Stimulated activated CD4-positive, alpha-beta T cell treated with anti-CD3 and anti-CD28 coated beads, Interleukin-2, amount 100 ng/mL, for 4 hours (primary cell): ENCODE measurements around the gene KLF2.
A peak's percentile ranks its signal among the peaks of the same experiment; 100 is the strongest.

Experiments
- DNase-seq: peaks from one replicate; pipeline ENCODE4 v3.0.0-alpha.2; 2020; ENCODE audit warnings: low read depth

KLF2 gene

GRCh38 chr19:16365300-16365996 is 40.8 kb downstream of the KLF2 start:
- no peak for DNase-seq

DNA sequence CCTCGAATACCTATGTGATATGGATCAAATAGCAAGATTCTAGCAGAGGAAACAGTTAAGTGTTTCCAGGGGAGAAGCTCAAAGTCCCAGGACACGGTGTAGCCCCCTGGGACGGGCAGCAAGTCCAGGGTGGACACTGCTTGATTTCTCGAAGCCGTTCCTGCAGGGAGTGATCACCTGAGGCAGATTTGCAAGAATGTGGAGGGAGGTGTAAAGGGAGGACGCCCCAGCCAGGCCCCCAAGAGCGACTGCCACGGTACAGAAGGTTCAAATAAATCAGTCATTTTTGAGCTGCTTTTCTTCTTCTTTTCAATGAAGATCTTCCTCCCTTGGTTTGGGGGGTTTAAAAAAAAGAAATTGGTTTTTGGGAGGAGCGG is 41.4 kb downstream of the KLF2 start:
- DNase-seq = no peak

GRCh38 chr19:16366433-16367260 is 42.0 kb downstream of the KLF2 start:
- peak; percentile 56 for DNase-seq

DNA sequence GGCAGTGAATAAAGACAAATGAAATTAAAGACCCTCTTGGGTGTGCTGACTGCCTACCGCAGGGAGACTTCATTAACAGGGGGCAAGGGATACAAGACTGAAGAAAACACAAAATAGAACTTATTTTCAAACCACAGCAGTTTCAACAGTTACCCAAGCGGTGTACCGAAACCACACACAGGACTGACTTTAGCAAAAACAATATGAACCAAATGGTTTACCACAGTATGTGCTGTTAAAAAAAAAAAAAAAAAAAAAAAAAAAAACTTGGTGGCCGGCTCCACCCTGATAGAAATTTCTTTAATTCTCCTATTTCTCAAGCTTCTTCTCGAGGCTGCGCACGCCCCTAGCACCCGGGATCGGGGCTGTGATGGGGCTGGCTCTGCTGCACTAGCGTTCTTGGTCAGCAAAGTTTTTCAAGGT is 42.6 kb downstream of the KLF2 start:
- DNase-seq = no peak

- no peak for DNase-seq
Measured at GRCh38 chr19:16368385-16369305, 44.0 kb downstream of the KLF2 start.

DNA sequence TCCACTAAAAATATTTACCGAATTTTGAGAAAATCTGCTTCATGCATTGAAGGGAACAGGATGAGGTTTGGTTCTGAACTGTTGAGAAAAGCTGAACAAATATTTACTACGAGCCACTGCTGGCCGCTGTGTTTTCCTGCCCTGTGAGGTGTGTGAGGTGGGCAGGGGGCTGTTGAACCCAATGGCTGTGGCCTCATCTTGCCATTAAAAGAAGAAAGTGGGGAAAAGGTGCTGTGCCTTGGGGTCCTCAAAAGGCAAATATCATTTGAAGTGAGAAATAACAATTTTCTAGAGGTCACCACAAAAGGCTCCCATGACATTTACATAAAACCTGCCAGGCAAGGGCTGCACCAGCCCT is 44.7 kb downstream of the KLF2 start:
- no peak for DNase-seq

GRCh38 chr19:16369664-16370576 is 45.3 kb downstream of the KLF2 start:
- DNase-seq = no peak

DNA sequence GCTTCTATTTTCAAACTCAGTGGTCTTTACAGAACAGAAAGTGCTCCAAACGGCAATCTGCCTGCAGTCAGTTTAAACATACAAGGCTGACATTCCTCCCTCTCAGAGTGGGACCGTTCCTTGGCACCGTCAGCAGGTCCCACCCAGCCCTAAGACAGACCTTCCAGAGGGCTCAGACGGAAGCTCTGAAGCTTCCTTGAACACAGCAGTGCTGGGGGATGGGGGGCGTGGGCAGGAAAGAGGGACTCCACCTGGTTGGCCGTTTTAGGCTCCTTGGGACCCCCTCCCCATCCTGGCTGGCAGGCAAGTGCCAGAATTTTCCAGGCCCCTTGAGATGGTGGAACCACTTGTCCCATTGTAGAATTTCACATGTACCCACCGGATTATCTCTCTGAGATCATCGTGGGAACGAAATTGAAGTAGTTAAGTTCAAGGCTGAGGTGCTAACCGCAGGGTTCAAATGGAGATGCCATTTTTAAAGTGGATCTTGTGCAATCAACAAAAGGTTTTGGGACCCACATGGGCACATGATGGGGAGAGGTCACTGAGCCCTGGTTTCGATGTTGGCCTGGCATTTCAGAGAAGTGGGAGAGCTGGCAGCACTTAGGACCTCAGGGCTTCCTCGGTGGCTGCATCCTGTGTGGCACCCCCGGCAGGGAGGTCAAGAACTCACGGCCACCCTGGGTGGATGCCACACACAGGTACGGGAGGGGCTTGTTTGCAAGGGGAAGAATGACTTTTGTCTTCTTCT is 46.2 kb downstream of the KLF2 start:
- no peak for DNase-seq

- DNase-seq = peak; percentile 74
Measured at GRCh38 chr19:16371540-16371986, 46.9 kb downstream of the KLF2 start.

- DNase-seq = no peak
Measured at GRCh38 chr19:16372065-16372915, 47.7 kb downstream of the KLF2 start.

- no peak for DNase-seq
Measured at GRCh38 chr19:16373079-16373478, 48.5 kb downstream of the KLF2 start.

- no peak for DNase-seq
Measured at GRCh38 chr19:16373532-16373931, 48.9 kb downstream of the KLF2 start.

- no peak for DNase-seq
Measured at GRCh38 chr19:16373989-16374388, 49.4 kb downstream of the KLF2 start.

- DNase-seq = no peak
Measured at GRCh38 chr19:16374436-16374835, 49.8 kb downstream of the KLF2 start.

DNA sequence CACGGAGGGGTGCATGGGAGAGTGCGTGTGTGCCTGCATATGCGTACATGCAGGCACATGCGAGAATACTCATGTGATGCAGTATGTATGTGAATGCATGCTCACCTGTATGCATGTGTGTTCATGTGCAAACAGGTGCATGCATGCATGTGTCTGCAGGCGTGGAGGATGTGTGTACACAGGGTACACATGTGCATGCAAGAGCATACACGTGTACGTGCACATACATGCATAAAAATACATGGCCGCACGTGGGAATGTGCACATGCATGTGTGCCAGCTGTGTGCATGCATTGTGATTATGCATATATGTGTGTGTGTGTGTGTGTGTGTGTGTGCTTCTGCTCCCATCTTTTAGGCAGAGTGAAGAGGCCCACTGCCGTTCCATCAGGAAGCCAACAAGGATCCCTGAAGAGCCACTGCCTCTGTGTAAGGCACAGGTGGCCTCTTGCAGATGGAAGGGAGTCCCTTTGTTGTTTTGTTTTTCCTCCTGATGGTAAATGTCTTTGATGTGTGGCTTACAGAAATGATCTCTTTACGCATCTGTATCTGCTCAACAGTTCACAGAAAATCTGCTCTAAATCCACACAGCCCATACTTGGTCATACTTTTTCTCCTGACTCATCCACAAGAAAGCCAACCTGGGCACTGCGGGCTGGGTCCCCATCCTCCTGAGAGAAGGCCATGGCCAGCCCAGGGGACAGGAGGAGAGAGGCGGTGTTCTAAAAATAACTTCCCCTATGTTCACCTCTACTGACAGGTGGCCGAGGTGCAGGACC is 50.7 kb downstream of the KLF2 start:
- no peak for DNase-seq

DNA sequence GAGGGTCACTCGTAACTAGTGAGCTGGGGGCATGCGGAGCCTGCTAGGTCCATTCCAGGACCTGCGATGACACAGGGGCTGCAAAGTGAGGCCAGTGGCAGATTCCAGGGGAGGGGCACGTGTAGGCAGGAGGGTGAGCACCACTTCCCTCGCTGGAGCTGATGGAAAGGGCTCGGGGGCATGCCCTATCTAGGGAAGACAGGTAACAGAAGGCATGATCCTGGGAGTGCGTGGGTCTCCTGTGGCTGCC is 51.2 kb downstream of the KLF2 start:
- no peak for DNase-seq

- DNase-seq = no peak
Measured at GRCh38 chr19:16376241-16376640, 51.6 kb downstream of the KLF2 start.

GRCh38 chr19:16376649-16377048 is 52.0 kb downstream of the KLF2 start:
- DNase-seq = no peak

- DNase-seq = no peak
Measured at GRCh38 chr19:16377521-16377920, 52.9 kb downstream of the KLF2 start.
